NCI-H1694 (cell line): ENCODE results near the gene NTN1.

Experiments used
- DNase-seq: peaks from one replicate; lab custom pipeline; 2025; lab: John Stamatoyannopoulos, UW

NTN1 gene

DNA sequence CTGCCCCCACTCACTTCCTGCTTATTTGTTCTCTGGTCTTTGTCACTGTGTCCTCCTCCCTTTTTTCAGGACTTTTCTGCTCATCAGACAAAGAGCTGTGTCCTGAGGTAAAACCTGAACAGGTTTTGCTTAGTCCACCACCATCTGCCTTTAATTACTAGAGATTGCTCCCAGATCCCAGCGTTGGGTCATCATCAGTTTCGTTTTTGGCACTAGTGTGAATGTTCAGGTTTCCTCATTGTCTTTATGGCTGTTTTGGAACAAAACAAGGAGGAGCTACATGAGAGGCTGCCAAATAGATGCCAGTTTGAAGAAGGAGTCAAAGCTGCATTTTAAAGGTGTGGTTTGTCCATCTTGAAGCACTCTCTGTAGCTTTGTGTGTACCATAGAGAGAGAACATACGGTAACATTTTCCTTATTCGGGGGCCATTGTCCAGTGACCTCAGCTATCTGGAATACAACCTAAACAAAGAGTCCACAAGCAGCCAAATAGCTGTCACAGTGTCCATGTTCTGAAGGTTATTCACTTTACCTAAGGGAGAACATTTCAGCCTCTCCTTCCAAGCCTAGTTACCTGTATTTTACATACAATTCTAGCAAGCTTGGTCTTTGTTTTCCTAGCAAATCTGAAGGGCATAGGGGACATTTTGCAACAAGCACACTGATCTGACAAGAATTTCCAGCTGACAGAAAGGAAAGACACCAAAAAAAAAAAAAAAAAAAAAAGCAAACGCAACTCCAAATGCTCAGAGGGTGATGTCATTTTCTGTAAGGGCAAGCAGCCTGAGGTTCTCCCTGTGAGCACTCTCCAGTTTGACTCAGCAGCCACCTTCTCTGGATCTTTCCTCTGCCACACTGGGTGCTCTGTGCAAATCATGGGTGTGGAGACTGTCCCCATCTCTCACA is 196.1 kb downstream of the NTN1 start:
- no peak for DNase-seq

DNA sequence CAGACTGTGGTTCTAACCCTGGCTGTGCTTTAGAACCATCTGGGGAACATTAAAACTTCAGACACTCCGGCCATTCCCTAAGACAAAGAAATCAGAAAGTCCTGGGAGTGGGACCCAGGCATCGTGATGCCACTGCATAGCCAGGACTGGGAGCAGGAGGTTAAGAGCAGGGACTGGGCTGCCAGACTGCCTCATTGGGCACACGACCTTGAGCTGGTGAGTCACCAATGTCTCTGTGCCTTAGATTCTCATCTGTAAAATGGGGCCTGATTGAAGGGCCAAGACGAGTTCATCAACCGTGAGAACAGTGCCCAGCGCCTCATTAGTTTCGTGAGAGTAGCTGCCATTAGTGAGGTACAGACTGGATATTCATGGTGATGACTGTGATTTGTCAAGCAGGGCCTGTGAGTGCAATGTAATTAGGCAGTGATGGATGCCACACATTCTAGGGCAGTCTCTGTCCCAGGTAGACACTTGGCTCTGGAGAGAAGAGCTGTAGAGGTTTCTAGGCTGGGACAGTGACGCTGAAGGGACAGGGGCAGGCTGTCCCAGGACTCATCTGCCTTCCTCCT is 196.8 kb downstream of the NTN1 start:
- DNase-seq, result no peak

DNA sequence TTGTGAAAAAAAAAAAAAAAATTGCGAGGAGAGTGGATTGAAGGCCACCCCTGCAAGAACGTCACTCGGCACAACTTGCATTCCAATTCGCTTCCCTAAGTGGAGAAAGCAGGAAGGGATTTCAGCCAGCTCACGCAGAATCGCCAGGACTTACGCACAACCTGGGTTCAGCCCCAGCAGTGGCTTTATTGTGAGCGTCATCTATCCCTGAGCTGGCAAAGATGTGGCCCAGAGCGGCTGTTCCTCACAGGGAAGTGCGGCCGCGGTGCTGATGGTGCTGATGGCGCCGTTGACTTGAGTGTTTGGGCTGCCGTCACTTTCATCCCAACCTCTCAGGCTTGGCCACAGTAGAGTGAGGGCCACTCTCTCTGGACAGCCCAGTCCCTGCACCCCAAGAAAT is 197.6 kb downstream of the NTN1 start:
- no peak for DNase-seq

DNA sequence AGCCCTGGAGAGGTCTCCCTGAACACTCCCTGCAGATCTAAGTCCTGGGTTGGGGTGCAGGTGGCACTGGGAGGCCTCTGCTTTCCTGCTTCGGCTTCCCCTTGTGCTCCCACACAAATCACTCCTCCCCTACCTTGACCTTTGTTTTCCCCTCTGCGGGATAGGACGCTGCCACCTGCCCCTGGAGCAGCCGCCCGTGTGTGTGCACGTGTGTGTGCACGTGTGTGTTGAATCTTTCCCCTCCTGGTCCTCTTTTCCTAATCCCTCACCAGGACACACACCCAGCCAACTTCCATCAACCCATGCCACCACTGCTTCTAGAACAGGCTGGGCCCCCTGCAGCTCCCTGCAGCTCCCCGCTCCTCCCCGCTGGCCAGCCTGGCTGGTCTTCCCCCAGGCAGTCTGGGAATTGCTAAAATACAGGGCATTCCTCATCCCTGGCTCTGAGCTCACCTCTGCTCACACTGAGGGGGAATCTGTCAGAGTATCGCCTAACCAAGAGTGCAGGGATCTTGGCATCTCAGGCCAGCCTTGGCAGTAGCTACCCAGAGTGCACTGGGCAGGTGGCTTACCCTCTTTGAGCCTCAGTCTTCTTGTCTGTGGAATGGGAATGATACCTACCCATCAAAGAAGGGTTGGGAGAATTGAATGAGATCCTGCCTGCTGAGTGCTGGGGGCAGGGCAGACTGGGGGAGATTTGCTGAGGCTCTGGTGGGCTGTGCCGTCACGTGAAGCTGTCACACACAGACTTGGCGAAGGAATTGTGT is 198.5 kb downstream of the NTN1 start:
- no peak for DNase-seq

DNA sequence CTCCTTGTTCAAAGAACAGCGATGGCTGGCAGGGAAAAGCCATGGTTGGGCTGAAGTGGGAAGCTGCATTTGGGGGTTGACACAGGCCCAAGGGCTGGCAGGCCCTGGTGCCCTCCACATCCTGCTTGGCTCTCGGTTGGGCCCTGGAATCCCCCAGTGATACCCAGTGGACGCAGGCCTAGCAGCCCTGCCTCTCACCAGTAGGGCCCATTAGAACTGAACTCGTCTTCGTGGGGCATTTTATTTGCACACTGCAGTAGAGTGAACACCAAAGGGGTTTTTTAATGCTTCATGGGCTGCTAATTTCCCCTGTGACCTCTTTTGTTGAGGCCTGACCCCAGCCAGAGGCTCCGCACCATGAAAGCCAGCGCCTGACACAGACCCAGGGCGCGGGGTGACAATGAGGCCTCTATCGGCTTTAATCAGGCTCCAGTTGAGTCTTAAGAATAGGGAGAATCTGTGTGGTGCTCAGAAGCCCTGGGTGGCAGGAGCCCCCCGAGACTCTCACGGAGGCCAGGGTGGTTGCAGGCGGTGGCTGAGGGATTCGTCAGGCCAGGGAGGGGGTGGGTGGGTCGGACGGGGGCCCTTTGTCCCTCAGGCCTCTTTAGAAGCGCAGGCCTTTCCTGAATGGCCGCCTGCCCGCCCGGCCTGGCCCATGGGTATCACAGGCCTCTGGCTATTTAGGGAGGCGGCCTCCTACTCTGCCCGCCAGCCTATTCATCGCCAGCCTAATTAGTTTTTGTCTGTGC is 199.3 kb downstream of the NTN1 start:
- DNase-seq, result no peak

DNA sequence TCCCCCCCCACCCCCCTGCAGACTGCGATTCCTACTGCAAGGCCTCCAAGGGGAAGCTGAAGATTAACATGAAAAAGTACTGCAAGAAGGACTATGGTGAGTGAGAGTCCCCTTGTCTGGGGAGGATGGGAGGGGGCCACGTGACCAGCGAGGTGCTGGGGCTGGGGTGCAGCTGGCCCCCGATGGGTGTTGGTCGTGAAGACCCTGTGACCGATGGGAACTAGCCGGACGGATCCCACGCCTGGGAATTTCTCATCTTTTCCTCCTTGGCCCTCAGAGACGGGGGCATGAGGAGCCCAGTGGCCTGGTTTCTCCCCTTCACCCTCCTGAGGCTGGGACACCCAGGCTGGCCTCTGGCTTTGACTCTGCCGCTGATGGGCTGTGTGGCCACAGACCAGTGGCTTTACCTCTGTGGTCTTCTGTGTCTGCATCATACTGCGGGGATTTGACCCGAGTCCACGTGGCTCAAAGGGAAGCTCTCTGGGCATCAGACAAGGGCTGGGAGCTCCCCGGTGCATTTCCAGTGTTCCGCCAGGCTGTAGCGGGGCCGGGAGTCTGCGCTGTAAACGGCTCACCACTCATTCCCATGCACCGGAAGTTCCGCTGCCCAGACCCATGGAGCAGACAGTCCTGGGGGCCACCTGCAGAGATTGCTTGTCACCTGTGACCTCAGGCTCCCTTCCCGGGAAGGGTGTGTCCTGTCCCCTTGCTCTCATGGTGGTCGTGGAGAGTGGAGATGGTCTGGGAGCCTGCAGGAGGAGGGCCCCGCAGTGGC is 200.0 kb downstream of the NTN1 start:
- no peak for DNase-seq

DNA sequence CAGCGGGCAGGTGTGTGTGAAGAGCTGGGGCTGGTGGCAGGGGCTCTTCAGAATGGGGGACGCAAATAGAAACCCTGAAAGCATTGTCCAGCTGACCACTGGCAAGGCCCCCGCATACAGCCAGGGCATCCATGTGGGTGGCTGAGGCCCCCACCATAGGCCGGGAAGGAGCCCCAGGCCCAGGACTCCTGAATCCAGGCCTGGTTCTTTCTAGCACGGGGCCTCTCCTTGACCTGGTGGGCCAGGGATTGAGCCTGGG is 200.5 kb downstream of the NTN1 start:
- DNase-seq, result no peak

DNA sequence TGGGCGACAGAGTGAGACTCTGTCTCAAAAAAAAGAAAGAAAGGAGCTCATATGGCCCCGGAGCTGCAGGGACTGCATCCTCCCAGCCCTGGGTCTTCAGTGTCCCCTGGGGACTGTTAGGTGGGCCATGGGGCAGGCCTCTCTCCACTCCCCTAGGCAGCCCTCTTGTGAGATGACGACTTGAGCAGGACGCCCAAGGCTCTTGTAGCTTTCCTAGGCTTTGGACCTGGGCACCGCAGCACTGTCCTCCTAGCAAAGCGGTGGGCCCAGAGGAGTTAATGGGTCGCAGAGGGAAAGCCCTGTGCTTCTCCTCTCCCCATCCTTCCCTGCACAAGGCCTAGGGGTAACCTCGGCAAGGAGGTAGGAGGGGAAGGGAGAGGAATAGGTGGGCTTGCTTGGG is 202.2 kb downstream of the NTN1 start:
- DNase-seq, result no peak

DNA sequence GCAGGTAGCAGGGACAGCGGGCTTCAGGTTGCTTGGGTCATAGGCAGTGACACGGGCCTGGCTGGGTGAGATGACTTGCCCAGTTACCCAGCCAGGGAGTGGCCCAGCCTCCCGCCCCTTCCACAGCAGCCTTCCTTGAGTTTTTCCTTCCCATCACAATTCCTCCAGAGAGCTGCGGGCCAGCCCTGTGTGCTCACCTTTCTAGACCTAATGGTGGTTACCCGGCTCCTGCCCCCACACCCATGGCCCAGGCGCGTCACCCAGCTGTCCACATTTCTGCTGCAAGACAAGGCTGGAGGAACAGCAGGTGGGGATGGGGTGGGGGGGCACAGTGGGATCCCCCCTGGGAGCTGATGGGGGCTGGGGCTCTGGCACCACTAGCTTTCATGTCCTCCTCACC is 203.2 kb downstream of the NTN1 start:
- DNase-seq, result no peak

DNA sequence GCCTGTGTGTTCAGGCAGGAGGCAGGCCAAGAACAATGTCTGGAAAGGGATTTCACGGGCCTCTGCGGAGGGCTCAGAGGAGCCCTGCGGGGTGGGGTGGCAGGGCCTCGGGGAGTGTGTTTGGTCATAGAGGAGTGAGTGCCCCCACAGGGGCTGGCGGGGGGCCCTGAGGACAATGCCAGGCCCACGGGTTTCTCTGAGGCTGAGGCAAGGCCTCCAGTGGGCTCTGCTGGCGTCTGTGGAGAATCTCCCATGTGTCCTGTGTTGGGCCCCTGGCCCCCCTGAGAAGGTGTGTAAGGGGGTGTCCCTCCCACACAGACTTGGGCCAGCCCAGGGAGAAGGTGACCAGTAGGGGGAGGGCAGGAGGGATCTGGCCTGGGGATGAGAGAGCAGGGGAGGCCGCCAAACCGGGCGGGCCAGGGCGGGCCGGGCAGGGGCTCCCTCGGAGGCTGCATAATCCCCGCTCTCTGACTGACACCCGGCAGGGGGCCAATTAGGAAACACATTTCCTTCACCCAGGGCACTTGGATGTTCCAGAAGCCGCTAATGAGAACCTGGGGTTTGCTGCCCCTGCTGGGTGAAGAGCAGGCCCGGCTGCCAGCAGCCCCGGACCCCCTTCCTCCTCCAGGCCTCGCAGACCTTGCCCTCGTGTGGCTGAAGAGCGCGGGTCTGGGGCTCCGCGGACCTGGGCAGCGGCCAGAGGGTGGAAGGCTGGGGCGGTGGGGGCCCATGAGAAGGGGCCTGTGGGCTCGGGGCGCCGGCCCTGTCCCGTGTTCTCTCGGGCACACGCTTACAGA is 204.2 kb downstream of the NTN1 start:
- no peak for DNase-seq

DNA sequence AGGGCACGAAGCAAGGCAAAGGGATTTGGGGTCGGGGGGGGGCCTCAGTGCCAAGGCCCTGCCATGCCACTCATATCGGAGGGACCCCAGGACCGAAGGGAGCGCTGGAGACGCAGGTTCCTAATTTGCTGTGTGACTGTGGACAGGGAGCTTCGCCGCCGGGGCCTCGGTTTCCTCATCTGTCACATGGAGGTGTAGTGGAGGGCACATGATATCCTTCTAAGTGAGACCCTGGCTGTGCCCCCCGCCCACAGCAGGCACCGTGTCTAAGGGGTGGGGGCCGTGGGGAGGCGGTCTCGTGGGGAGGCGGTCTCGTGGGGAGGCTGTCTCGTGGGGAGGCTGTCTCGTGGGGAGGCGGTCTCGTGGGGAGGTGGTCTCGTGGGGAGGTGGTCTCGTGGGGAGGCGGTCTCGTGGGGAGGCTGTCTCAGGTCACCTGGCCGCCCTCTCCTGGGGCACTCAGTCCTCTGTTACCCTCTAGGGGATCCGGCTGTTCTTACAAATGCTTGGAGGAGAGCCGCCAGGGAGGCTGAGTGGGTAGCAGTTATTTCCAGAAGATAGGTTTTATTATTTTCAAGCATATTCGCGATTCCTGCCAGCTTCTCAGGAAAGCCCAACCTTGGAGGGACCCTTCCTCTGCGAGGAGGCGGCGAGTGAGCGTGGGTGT is 205.0 kb downstream of the NTN1 start:
- DNase-seq, result no peak

DNA sequence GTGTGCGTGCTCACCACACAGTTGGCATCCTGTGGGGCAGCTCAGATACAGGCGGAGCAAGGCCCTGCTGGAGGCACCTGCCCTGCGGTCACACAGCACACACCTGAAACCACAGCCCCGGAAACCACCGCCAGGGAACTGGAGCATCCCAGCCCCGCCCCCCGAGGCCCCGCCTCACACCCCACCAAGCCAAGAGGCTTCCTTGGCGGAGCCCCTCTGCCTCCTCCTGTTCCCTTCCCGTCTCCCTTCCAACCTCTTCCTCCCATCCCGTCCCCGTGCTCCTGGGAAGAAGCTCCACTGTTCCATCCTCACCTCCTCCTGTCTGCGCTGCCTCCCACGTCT is 205.5 kb downstream of the NTN1 start:
- no peak for DNase-seq

DNA sequence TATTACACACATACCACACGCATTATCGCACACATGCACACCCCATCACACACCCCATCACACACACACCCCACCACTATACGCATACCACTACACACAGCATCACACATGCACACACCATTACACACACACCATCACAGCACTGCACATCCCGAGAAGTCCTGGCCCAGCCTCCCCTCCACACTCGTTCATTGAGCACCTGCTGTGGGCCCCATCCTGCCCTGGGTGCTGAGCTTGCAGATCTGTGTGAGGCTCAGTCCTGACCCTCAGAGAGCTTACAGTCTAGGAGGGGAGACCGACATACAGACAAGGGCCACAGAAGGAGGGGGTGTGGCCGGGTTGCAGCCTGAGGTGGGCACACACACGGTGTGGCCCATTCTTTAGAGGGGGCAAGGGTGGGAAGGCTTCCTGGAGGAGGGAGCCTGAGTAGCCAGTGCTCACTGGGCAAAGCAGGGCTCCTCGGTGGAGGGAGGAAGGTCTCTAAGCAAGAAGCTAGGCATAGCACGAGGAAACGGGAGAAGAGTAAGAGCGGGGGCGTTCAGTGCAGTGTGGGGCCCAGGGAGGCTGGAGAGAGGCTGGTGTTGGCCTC is 206.6 kb downstream of the NTN1 start:
- no peak for DNase-seq

DNA sequence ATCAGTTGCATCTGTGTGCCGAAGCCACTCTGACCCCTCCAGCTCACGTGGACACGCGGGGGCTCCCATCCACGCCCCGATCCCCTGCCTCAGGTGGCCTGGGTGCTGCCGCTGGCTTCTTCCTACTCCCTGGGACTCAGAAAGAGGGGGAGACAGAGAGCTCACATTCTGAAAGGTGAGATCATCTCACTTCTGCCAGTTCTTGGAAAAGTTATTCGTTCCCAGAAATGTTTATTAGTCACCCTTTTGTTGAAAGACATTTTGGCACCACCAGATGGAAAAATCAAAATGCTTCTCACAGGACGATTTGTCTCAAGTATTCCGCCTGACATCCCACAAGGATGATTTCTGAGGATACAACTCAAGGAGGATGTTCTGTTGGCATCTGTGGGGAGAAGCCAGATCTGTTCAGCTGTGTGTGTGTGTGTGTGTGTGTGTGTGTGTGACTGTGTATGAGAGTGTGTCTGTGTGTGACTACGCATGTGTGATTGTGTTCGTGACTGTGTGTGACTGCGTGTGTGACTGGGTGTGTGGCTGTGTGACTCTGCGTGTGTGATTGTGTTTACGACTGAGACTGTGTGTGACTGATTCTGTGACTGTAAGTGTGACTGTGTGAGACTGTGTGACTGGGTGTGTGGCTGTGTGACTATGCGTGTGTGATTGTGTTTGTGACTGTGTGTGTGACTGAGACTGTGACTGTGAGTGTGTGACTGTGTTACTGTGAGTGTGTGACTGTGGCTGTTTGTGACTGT is 207.3 kb downstream of the NTN1 start:
- no peak for DNase-seq

DNA sequence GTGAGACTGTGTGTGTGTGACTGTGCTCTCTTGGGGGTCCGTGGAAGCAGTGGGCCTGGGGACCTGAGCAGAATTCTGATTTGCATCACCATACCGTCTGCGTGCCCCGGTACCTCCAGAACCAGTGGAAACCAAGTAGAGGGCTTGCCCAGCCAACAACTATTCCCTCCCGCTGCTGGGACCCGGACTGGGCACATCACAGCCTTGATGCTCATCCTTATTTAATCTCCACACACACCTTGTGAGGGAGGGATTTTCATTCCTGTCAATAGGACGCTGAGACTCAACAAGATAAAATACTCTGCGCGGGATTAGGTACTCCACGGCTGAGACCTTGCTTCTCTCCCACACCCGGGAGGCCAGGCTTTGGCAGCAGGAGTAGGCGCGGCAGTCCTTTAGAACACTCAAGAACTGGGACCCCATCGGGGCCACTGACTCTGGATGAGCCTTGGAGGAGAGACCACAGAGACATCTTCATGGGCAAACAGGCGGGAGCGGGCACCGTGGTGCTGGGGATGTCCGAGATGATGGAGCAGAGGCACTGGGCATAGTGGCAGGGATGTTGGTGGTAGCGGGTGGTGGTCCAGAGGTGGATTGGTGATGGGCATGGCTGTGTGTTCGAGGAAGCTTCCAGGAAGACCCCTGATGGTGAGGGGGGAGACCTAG is 208.0 kb downstream of the NTN1 start:
- DNase-seq, result no peak

DNA sequence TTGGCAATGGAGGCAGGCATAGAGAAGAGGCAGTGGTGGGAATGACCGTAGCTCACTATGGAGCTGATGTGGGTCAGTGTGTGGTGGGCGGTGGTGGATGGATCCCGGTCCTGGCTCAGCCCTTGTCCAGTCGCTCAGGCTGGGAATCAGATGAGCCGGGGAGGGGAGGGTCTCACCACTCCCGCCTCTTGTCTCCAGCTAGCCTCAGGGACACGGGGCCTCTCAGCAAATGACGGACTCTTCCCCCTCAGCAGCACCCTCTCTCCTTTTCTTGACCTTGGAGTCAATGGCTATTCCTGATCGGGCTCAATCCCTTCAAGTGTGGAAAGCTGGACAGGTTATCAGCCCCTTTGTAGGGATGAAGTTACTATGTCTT is 208.5 kb downstream of the NTN1 start:
- DNase-seq, result no peak

DNA sequence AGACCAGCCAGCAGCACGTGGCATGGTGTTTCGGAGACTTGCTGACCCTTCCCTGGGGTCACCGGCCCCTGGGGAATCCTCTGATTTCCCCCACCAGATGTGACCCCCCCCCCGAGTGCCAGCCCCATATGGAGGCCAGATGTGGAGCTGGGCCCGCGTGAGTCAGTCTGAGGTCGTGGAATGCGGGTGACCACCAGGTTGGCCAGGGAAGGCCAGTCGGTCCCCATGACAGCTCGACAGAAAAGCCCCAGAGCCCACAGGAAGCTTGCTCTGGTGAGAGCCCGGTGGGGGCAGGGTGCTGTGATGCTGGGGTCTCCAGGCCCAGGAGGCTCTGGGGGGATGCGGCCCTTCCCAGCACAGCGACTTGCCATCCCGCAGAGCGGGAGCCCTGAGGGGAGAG is 209.0 kb downstream of the NTN1 start:
- DNase-seq, result no peak

DNA sequence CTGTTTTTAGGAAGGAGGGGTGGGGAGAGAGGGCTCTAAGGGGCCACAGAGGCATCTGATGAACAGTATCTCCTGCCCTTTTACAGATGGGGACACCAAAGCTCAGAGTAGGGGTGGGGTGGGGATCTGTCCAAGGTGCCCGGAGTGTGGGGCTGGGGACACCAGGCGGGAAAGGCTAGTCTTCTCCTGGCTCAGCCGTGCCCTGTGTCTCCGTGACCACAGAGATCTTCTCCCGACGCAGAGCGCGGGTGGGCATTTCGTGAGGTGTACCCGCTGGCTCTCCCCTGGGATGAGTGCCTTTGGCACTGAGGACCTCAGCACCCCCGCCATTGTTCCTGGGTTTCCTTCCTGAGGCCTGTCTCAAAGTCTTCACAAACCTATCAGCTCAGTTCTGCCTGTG is 209.6 kb downstream of the NTN1 start:
- no peak for DNase-seq
